Stimulated activated CD4-positive, alpha-beta T cell treated with anti-CD3 and anti-CD28 coated beads, Interleukin-4, amount 100 ng/mL, for 48 hours (primary cell): ENCODE measurements around the gene XRCC5.
"Not testable (repeated sequence)": the region's sequence is repeated elsewhere in the genome, so short reads cannot be mapped to it uniquely, and the experiment has no call there.

Source experiments
- DNase-seq, 2 donors: peaks; one replicate each; pipeline ENCODE4 v3.0.0-alpha.2; 2020; ENCODE audit warnings: low read depth in 2 of 2

XRCC5 gene

DNA sequence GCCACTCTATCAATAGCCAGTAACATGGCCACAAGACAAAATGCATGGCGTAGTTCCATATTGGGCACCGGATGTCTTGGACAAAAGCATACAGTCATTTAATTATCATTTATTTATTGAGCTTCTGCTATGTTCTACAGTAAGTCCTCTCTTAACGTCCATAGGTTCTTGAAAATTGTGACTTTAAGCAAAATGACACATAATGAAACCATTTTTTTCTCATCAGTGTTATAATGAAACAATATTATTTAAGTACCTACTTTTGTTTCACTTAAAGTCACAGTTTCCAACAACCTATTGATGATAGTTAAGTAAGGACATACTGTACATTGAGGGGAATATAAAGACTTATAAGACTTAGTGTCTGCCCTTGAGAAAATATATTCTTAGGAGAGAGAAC is 84.9 kb downstream of the XRCC5 start:
- no peak for DNase-seq

GRCh38 chr2:216194561-216194960 is 85.4 kb downstream of the XRCC5 start:
- no peak for DNase-seq

- DNase-seq: no peak
Observed at GRCh38 chr2:216195565-216196029, 86.4 kb downstream of the XRCC5 start.

DNA sequence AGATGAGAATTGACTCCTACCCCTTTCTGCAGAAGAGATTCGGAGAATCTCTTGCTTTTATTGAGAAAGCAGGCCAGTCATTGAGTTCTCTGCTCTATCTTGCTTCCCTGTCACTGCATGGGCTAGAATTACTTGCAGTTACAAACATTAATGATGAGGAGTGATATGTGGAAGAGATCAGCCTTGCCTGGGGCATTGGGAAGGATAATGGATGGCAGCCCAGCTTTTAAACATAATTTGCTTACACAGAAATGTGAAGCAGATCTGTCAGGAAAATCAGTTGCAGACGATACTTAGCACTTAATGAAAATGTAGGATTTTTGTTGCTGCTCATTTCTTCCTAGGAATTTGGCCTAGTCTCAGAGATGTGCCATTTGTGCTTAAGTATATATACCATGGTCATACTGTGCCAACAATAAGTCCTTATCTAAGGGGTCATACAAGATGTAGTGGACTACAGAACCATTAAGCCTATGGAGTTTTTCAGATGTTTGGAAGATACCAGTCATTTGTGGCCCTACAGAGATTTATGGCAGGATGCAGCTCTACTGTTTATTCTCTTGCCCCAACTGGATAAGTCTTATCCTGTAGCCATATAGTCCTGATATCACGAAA is 92.7 kb downstream of the XRCC5 start:
- no peak for DNase-seq

GRCh38 chr2:216202626-216203250 is 93.6 kb downstream of the XRCC5 start:
- DNase-seq: no peak

DNA sequence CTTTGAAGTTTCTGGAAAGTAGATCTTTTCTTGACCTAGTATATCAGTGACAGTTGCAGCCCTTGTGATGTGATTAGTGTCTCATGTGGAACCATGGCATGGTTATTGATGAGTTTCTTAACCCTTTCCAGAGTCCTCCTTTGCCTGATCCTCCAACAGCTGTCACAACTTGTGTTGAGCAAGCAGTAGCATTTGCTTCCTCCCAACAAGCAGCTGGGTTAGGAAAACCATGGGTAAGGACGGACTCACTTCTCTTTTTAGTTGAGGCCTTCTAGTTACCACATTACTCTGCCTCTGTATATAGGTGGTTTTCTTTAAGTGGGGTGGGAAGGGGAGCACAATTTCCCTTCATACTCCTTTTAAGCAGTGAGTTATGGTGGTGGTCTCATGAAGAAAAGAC is 96.3 kb downstream of the XRCC5 start:
- DNase-seq: no peak

DNA sequence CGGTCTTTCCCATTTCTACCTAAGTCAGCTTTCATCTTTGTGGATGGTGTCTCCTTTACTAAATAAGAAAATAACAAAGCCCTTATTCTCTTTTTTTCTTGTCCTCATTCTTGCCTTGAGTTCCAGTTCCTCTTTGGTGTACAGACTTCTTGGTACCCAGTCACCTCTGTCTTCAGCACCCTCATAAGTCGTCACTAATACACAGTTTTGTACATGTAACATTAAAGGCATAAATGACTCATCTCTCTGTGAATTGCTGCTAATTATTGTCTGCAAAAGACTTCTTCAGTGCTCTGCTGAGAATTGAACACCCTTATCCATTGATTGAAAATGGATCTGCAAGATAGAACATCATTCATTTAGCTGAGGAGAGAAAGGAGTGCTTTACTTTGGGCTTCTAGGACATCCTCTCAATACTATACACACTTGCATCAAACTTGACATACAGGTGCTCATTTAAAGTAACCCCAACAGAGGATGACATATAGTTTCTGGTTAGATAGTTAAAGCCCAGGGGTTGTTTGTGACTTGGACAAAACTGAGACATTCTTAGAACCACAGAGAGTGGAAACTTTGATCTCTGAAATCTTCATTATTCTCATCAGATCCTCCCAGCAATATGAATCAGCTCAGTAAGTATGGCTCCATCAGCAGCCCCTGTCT is 97.0 kb downstream of the XRCC5 start:
- no peak for DNase-seq

- DNase-seq: no peak
Observed at GRCh38 chr2:216206821-216207220, 97.7 kb downstream of the XRCC5 start.

GRCh38 chr2:216208661-216209060 is 99.5 kb downstream of the XRCC5 start:
- not testable (repeated sequence) for DNase-seq

- DNase-seq: no peak
Observed at GRCh38 chr2:216210701-216211540, 101.8 kb downstream of the XRCC5 start.

GRCh38 chr2:216211614-216212145 is 102.5 kb downstream of the XRCC5 start:
- DNase-seq: no peak

GRCh38 chr2:216214768-216215167 is 105.6 kb downstream of the XRCC5 start:
- DNase-seq: no peak

DNA sequence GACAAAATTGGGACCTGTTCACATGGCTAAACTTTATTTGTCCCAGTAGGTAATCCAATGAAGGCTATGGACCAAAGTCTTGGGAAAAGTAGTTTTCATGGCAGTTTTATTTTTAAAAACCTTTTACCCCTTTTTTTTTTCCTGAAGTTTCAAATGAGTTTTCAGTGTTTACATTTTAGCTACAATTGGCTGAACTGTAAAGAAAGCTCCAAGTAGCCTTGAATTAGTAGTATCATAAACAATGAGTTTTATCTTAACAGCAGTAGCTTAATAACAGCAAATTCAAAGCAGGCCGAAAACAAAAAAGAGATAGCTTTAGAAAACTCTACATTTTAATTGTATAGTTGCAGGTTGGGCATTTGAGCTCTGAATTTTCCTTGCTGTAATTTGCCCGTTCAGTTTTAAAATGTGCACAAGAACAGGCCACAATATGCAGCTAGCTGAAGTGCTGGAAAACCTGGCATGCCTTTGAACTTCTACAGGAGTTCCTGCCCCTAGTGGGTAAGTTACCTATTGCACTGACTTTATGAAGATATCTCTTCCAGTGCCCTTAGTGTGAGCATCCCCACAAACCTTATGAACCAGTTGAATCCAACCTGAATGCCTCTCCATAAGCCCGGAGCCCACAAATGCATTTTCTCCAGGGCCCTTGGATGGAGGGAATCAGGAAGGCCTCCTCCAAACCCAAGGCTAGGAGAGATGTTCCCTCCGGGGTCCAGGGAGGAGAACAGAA is 106.7 kb downstream of the XRCC5 start:
- no peak for DNase-seq

- no peak for DNase-seq
Observed at GRCh38 chr2:216216951-216217903, 108.1 kb downstream of the XRCC5 start.

GRCh38 chr2:216217904-216218260 is 108.7 kb downstream of the XRCC5 start:
- DNase-seq: no peak

GRCh38 chr2:216219861-216220260 is 110.7 kb downstream of the XRCC5 start:
- no peak for DNase-seq

- DNase-seq: no peak
Observed at GRCh38 chr2:216220976-216221375, 111.8 kb downstream of the XRCC5 start.

DNA sequence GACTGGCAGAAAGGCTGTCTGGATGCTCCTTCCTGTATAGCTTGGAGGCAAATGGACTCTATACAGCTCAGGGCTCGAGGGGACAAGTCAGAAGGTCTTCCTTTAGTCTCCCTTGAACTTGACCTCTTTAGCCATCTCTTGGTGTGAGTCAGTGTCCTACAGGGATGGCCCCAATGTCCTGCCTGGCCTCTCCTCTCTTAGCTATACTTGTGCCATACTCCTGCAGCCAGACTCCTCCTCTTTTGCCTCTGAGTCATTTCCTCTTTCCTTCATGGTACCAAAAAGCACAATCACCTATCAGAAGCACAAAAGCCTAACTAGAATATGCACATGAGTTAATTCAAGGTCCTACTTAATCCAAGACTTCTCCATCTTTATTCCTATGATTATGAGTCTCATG is 112.7 kb downstream of the XRCC5 start:
- no peak for DNase-seq

DNA sequence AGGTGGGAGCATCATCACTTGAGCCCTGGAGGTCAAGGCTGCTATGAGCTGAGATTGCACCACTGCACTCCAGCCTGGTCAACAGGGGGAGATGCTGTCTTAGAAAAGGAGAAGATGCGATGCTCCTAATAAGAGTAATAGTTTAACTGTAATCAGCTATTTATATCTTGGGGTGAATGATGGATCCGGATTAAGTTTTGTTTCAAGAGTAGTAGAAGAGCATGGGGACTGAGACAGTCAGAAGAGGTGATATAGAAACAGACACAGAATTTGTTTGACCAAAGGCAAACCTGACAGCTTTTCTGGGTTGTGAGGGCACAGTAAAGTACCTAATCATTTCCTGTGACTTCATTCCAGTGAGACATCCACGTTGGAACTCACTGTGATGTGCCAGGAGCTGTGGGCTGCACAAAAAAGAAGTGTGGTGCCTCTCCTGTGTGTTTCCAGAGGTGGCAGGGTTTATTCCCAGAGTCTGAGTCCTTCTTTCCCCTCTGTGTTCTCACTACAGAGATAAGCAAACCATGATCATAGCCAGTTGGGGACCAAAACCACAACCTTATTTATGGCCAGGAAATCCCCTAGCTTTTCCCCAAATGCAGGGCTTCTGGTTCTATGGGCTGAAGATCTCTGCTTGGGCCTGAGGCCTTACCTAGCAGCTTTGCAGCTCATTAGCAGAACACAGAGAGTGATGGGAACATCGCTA is 113.7 kb downstream of the XRCC5 start:
- no peak for DNase-seq

DNA sequence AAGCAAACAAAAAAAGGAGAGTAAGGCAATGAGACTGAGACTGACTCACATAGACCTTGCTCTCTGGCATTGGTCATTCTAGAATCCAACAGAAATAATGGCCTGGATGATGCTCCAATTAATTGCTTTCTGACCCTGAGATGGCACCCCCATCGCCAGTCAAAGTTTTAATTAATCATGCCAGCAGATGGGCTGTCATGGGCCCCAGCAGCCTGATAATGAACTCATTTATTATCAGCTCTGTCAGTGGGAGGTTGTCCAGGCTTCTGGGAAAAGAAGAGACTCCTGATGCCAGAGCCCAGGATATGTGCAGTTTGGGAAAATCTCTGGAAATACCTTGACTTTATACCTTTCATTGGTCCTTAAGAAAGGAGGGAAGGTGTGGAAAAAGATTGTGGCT is 115.2 kb downstream of the XRCC5 start:
- no peak for DNase-seq
